Breast epithelium (tissue), 4 donors: ENCODE measurements around the gene MUC7. TPM values are rescaled to one million over a fixed set of nuclear protein-coding genes. Genes with fewer than 3 reads are reported as not detected.

Experiments used
- DNase-seq, 2 donors: peaks; one replicate each; pipeline ENCODE4 v3.0.0-alpha.2; 2019; ENCODE audit warnings: low spot score in 2 of 2
- H3K27ac ChIP-seq, 2 donors: fragments of 200-600 bp; sonication (generic) in 1 of 2; one replicate each; pipeline ENCODE4 v1.5.1; 2016 to 2019; ENCODE audit warnings: mild to moderate bottlenecking in 1 of 2
- H3K27me3 ChIP-seq, 2 donors: fragments of 200-600 bp; sonication (generic) in 1 of 2; one replicate each; pipeline versions ENCODE4 v1.5.1 to v1.6.0; 2017 to 2019; ENCODE audit warnings: control low read depth in 1 of 2, mild to moderate bottlenecking in 1 of 2
- H3K36me3 ChIP-seq: fragments of 200-600 bp; one replicate; pipeline ENCODE4 v1.5.1; 2019
- H3K4me1 ChIP-seq, 2 donors: fragments of 200-600 bp; sonication (generic); one replicate each; pipeline ENCODE4 v1.5.1; 2016 to 2019; ENCODE audit warnings: control low read depth in 1 of 2
- H3K4me3 ChIP-seq, 3 donors: fragments of 200-600 bp; sonication (generic); 1 replicate in 2 of 3; 2 replicates in 1 of 3; pipeline ENCODE4 v1.5.1; 2016 to 2019; ENCODE audit warnings: mild to moderate bottlenecking in 3 of 3, moderate library complexity in 2 of 3
- H3K9me3 ChIP-seq, 2 donors: fragments of 200-600 bp; sonication (generic) in 1 of 2; one replicate each; pipeline ENCODE4 v1.5.1; 2016 to 2019; ENCODE audit warnings: control low read depth in 1 of 2
- CTCF ChIP-seq, 3 donors: fragments of 450-650 bp; IDR thresholded peaks; one replicate each; pipeline ENCODE4 v1.5.1; 2016 to 2017; ENCODE audit warnings: antibody characterized with exemption in 3 of 3, mild to moderate bottlenecking in 3 of 3, moderate library complexity in 3 of 3
- POLR2A ChIP-seq: fragments of 450-650 bp; IDR thresholded peaks from one replicate; pipeline ENCODE4 v1.6.1; 2016; ENCODE audit warnings: antibody characterized with exemption, mild to moderate bottlenecking, moderate library complexity
- POLR2AphosphoS5 ChIP-seq, 3 donors: sonication (generic); formaldehyde crosslinking; IDR thresholded peaks; one replicate each; pipeline ENCODE4 v1.6.1; 2017; ENCODE audit warnings: antibody characterized with exemption in 3 of 3
- intact Hi-C: fragments of 100-400 bp; cut with DNase I; formaldehyde crosslinking; loops from one replicate; pipeline ENCODE4 v1.15.1; 2023; ENCODE audit warnings: low total_unique reads
- total RNA-seq, 3 donors: library from RNA; depleted of rRNA; stranded (reverse); fragments of >200 nt; gene quantifications; one replicate each; pipeline ENCODE4 v1.1.0, GENCODE V29; 2016

Gene MUC7
- total RNA-seq: not detected

- TF ChIP-seq POLR2A: no peak
- TF ChIP-seq CTCF (IDR thresholded peaks at IDR 0.05): no peak
- no peak for TF ChIP-seq POLR2AphosphoS5 (IDR thresholded peaks at IDR 0.05)
These were observed at the start of gene MUC7 for GRCh38 chr4:70471897-70472296. Gene MUC7, plus strand, starts transcription at chr4:70472197. Its CDS starts 1,825 bp downstream, at chr4:70474022.

GRCh38 chr4:70425306-70425705 lies 46.7 kb upstream of the MUC7 start:
- H3K36me3 ChIP-seq: no peaks in the 10 kb centered on the region
- H3K4me1 ChIP-seq: no peaks in the 10 kb centered on the region
- H3K9me3 ChIP-seq: peaks cover 0 to 6% of the 10 kb centered on the region in 2 donors
- TF ChIP-seq CTCF (IDR thresholded peaks at IDR 0.05) (no peak), POLR2AphosphoS5 (IDR thresholded peaks at IDR 0.05) (no peak), POLR2A (no peak)
- H3K4me3 ChIP-seq: no peak overlapping the region
- DNase-seq: no peak
- H3K27ac ChIP-seq: no peak overlapping the region
- intact Hi-C loops: no loop called here
- no peaks in the 10 kb centered on the region for H3K27me3 ChIP-seq

More at GRCh38 chr4:70471897-70472296, at the start of gene MUC7:
- Histone ChIP-seq H3K27me3 (no peaks in the 10 kb centered on the region), H3K4me1 (no peaks in the 10 kb centered on the region), H3K27ac (no peak within 1 kb of the TSS), H3K4me3 (no peak within 1 kb of the TSS), H3K9me3 (no peaks in the 10 kb centered on the region), H3K36me3 (no peaks in the 10 kb centered on the region)
- intact Hi-C loops: no loop called here
- no peak for DNase-seq

- intact Hi-C loops: no loop called here
- Histone ChIP-seq H3K4me3 (no peak overlapping the region), H3K36me3 (no peaks in the 10 kb centered on the region), H3K27ac (no peak overlapping the region), H3K9me3 (peaks cover 0 to 6% of the 10 kb centered on the region in 2 donors), H3K27me3 (no peaks in the 10 kb centered on the region), H3K4me1 (no peaks in the 10 kb centered on the region)
- TF ChIP-seq POLR2AphosphoS5 (IDR thresholded peaks at IDR 0.05): no peak
- TF ChIP-seq CTCF (IDR thresholded peaks at IDR 0.05): no peak
- no peak for TF ChIP-seq POLR2A
- no peak for DNase-seq
These were observed 45.2 kb upstream of the MUC7 start for GRCh38 chr4:70426789-70427188.

- Histone ChIP-seq H3K4me3 (no peak overlapping the region), H3K27me3 (no peaks in the 10 kb centered on the region), H3K9me3 (no peaks in the 10 kb centered on the region), H3K36me3 (no peaks in the 10 kb centered on the region), H3K4me1 (no peaks in the 10 kb centered on the region), H3K27ac (no peak overlapping the region)
- no peak for DNase-seq
- TF ChIP-seq CTCF (IDR thresholded peaks at IDR 0.05) (no peak), POLR2A (no peak), POLR2AphosphoS5 (IDR thresholded peaks at IDR 0.05) (no peak)
- intact Hi-C loops: no loop called here
These were observed 34.8 kb upstream of the MUC7 start for GRCh38 chr4:70437197-70437596.

GRCh38 chr4:70442474-70442873 lies 29.5 kb upstream of the MUC7 start:
- TF ChIP-seq CTCF (IDR thresholded peaks at IDR 0.05) (no peak), POLR2AphosphoS5 (IDR thresholded peaks at IDR 0.05) (no peak)
- Histone ChIP-seq H3K9me3 (no peaks in the 10 kb centered on the region), H3K4me3 (no peak overlapping the region), H3K4me1 (no peaks in the 10 kb centered on the region), H3K36me3 (no peaks in the 10 kb centered on the region), H3K27me3 (no peaks in the 10 kb centered on the region), H3K27ac (no peak overlapping the region)
- intact Hi-C loops: no loop called here
- no peak for DNase-seq
